ENCODE data around the gene ACSS1.

The ACSS1 gene

DNA sequence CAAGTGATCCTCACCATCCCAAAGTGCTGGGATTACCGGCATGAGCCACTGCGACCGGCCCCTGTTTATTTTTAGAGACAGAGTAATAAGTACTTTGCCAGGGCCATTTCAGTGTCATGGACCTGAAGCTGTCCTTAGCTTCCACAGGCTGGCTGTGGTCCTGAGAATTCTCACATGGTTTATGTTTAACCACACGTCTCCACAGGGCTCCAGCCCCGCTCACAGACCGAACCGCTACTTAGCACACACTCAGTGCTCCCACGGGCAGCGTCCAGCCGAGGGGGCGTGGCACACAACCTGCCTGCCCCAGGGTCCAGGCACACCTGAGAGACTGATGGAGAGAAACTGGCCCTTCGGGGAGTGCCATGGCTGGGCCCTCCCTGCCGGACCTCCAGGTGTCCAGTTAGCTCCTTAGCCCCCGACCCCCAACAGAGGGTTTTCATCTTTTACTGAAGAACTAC is 11.7 kb downstream of the ACSS1 start:
- DNase-seq, result no peak

DNA sequence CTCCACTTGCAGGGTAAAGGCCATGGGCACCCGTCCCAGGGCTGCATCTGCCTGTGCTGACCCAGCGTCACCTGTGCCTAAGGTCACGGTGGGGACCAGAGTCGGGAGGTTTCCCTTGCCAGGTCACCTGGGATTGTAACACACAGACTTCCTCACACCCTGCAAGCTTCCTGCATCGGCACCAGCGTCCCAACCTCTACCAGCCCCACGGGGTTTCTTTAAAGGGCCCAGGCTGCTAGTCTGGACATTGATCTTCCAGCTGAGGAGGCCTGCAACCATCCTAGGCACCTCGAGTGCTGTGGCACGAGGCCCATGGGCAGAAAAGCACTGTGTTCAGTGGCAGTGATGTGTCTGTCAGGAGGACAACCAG is 12.6 kb downstream of the ACSS1 start:
- DNase-seq, result no peak

- no peak for DNase-seq
These were observed 13.1 kb downstream of the ACSS1 start for GRCh38 chr20:25044660-25045342.

DNA sequence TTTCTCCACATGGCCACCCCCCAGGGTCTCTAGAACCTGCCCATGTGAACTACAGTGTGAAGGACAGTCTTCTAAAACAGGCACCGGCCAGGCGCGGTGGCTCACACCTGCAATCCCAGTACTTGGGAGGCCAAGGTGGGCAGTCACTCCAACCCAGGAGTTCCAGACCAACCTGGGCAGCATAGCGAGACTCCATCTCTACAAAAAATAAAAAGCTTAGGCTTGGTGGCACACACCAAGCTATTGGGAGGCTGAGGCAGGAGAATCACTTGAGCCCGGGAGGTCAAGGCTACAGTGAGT is 13.7 kb downstream of the ACSS1 start:
- DNase-seq, result no peak

DNA sequence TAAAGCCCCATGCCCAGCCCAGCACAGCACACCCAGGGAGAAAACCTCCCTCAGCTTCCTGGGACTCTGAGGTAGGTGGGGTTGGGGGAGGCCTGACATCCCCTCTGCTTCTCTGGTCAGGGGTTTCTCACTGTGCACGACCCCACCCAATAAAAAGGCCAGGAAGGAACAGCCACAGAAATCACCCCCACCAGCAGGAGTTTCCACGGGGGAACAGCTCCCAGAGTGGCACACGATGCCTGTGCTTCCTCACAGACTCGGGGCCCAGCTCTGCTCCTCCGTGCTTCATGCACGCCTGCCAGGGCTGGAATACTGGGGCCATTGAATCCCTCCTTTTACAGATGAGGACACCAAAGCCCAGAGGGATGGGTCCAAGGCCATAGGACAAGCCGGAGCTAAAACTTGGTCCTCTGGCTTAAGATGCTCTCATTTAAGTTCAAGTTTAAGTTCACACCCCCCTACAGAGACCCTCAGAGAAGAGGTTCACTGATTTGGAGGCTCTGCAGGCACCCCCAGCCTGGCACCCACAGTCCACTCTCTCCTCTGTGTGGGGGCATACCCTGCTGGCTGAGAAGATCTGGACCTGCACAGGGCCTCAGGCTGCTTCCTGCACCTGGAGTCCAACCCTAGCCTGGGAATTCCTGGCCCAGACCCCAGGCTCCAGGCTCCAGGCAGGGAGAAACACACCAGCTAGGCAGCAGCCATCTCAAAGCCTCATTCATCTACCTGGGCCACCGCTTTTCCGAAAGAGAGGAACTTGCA is 14.3 kb downstream of the ACSS1 start:
- DNase-seq, result no peak

GRCh38 chr20:25042531-25043498 is 15.1 kb downstream of the ACSS1 start:
- no peak for DNase-seq

DNA sequence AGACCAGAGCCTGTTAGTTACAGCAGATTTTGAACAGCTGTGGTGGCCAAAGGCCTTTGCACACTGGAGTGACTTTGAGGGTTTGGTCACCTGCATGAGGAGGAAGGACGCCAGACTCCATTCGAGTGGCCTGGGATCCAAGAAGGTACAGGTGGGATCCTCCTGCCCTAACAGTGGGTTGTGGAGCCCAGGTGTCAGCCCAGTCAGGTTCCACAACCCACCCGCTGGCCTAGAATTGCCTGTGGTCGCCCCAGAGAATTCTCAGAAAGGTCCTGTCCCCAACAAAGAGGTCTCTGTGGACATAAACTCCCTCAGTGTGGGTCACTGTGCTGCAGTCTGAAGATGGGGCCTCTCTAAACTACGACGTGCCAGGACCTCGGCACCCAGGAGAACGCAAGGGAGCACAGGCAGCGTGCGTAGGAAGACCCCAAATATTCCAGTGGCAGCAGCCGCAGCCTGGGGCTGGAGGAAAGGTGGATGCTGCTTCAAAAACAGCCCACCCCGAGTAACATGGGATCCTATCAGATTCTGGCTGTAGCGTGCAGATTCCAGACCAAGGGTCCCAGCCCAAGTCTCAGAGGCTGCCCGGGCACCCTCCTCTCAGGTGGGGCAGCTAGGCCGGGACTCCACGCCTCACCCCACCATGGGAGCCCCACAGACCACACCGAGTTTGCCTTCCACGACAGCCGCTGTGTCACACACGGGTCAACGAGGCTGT is 16.0 kb downstream of the ACSS1 start:
- DNase-seq, result no peak

GRCh38 chr20:25040438-25040831 is 17.5 kb downstream of the ACSS1 start:
- DNase-seq, result no peak

- no peak for DNase-seq
These were observed 18.1 kb downstream of the ACSS1 start for GRCh38 chr20:25039697-25040437.

DNA sequence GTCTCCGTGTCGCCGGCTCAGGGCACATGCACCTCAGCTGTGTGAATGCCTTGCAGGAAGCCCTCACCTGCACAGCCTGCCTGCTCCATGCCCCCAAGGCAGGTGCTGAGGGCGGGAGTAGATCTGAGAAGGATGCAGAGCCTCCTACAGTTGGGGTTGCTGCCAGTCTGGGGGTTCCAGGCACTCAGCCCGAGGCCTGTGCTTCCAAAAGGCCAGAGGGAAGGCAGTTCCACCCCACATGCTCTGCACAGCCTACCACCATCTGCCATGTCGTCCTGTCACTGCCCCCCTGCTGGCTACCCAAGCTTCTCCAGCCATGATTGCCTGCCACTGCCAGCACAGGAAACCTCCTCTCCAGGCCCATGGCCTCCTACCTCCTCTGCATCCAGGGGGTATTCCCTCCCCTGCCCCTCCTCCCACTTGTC is 19.3 kb downstream of the ACSS1 start:
- DNase-seq, result no peak

DNA sequence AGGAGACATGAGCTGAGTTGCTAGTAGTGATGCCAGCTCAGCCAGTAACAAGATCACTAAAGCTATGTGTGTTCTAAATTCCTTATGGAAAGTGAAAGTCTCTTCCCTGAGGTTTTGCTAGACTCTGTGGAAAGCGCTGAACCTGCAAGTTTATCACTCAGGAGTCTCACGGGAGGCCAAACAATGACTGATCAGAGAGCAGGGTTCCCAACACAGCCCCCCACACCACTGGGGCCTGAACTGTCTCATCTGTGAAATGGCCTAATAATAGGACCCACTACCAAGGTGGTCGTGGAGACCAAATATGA is 19.9 kb downstream of the ACSS1 start:
- DNase-seq, result no peak

GRCh38 chr20:25037288-25038102 is 20.4 kb downstream of the ACSS1 start:
- peak in 2 of 3 experiments; percentile 8 to 65 for DNase-seq

DNA sequence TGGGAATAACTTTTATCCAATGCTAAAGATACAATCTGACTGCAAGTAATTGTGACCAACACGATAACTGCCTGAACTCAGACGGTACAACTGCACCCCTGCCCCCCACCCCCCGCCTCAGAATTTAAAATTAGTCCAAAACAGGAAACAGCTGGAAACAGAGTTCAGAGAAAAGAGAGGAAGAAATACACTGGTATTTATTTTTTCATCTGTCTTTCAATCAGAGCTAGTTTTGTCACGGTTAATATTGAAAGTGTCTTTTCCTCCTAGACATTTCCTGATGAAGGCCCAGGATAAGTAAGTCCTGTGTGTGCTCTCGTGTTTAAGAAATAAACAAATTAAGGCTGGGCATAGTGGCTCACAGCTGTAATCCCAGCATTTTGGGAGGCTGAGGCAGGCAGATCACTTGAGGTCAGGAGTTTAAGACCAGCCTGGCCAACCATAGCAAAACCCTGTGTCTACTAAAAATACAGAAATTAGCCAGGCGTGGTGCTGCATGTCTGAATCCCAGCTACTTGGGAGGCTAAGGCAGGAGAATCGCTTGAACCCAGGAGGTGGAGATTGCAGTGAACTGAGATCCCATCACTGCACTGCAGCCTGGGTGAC is 21.5 kb downstream of the ACSS1 start:
- no peak for DNase-seq

DNA sequence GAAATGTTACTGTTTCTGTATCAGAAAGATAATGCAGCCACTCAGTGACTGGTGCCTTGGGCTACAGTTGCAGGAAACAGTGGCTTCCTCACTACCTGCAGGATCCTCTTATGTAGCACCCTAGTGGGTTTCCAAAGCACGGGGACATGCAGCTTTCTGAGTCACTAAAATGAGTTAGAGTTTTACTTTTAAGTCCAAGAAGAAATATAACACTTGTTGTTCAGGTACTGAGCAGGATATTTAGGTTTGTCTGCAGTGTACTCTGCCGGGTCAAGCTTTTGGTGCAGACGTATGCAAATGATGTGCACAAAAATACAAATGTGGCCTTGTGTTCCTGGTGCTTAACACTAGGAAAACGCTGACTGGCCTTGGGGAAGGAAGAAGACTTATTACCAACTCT is 22.0 kb downstream of the ACSS1 start:
- DNase-seq, result no peak

GRCh38 chr20:25033924-25034300 is 24.0 kb downstream of the ACSS1 start:
- DNase-seq, result no peak

GRCh38 chr20:25033265-25033923 is 24.5 kb downstream of the ACSS1 start:
- DNase-seq, result peak in 2 of 3 experiments; percentile 28 to 32

DNA sequence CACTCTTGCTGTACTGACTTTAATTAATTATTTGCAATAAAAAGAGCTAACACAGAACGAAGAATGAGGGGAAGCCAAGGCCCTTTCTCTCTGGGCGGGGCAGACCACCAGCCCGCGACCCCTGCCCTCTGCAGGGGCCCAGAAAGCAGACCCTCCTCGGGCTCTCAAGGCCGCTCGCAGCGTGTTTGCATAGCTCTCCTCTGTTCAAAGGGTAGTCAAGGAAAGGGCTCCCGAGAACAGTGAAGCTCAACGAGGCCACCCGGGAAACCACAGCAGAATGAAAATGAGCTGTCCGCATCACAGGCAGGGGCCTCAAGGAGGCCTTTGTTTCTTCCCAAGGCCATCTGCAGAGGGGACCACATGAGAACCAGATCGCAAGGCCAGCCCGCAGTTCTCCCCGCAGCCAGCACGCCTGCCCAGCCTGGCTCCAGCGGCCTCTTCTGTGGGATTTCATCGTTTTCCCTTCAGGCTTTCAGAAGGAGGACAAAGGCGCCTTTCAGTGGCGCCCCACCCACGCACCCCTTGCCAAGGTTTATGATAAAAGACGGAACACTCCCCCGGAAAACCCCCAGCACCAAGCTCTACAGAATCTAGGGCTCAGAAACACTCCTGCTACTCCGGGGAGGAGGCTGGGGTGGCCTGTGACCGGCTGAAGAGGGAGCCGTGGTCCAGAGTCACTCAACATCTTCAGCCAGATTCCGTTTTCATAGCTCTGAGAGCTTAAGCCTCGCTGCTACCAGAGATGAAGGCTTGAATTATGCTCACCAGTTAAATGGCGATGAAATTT is 25.3 kb downstream of the ACSS1 start:
- DNase-seq, result no peak

DNA sequence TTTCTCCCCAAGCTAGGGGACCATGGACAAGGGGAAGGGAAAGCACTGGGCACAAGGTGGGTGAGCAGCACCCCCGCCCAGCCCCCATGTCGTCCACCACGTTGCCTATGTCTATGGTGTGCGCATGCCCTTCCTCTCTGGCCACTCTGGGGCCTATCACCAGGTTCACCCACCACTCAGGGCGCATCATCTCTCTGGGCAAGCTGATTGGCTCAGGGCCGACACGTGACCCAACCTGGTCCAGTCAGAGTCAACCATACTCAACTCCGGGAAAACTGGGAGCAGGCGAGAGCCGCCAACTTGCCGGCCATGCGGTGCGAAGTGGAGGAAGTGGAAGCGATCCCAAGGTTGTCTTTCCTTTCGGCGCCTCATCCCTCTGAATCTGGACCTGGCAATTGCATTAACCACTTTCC is 25.9 kb downstream of the ACSS1 start:
- no peak for DNase-seq

DNA sequence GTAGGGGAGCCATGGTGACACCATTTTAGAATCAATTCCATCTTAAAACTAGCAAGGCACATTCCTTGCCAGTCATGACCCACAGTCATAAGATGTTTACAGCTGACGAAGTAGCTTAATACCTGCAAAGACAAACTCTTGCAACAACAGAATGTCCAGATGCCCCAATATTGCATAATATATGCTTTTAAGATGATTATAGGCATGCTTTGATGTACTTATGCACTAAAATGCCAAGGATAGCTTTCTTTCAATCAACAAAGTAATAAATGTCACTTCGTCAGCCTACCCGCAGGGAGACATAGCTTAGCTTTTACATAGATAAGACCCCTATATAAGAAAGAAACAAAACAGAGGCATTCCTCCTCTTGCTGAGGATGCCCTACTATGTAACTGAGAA is 26.7 kb downstream of the ACSS1 start:
- DNase-seq, result no peak

All from NCI-H1417 (cell line).